Urinary bladder (tissue), 4 donors: ENCODE results near the gene ERP44. TPM values are rescaled to one million over a fixed set of nuclear protein-coding genes. Genes with fewer than 3 reads are reported as not detected.

Source experiments
- DNase-seq: peaks from one replicate; pipeline ENCODE4 v3.0.0-alpha.2; 2015; ENCODE audit errors: extremely low spot score
- H3K27ac ChIP-seq: one replicate; pipeline ENCODE4 v1.5.1; 2013; ENCODE audit warnings: low read depth, mild to moderate bottlenecking, moderate library complexity
- H3K36me3 ChIP-seq: one replicate; pipeline ENCODE4 v1.6.1; 2013; ENCODE audit warnings: mild to moderate bottlenecking, moderate library complexity; ENCODE audit not compliant: insufficient read depth
- H3K4me1 ChIP-seq: one replicate; pipeline ENCODE4 v1.6.1; 2013; ENCODE audit warnings: mild to moderate bottlenecking, moderate library complexity; ENCODE audit not compliant: insufficient read depth
- H3K4me3 ChIP-seq: one replicate; pipeline ENCODE4 v1.5.1; 2013; ENCODE audit warnings: low read depth, low read length
- WGBS: extraction: QIAGEN DNeasy Blood & Tissue Kit; methylation state at CpG from one replicate; pipeline ENCODE4 v1.1.7; 2013; 5-methylcytosine and 5-hydroxymethylcytosine counted together
- polyA plus RNA-seq: library from polyadenylated mRNA; stranded (reverse); fragments of 200-250 nt; gene quantifications from one replicate; pipeline ENCODE4 v1.2.3, GENCODE V29; 2013
- small RNA-seq: library from RNA; depleted of rRNA; stranded (forward); fragments of <200 nt; gene quantifications from one replicate; pipeline ENCODE3, GENCODE V24; 2014
- total RNA-seq: library from RNA; depleted of rRNA; stranded (reverse); fragments of >200 nt; gene quantifications from one replicate; pipeline ENCODE4 v1.2.3, GENCODE V29; 2014
- donor health status: healthy with polysubstance abuse.
- donor health status: healthy.

The ERP44 gene
- total and polyA plus RNA-seq, 2 donors: 17.7 to 26.6 TPM

DNA sequence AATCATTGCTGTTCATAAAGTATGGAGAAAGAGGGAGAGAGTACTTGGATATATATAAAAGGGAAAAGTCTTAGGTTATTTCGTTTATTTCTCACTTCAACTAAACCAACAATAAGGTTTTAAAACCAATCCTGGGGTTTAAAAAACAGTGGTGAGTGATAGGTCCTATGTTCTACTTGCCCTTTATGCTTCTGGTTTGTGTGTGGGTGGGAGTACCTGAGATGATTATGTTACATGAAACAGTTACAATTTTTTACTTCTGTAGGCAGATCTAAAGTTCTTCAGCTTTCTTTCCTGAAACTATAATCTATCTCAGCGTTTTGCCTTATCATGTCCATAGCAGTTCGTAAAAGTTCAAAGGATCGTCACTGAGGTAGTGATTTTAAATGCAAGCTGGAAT lies 143.2 kb downstream of the ERP44 start:
- no peak overlapping the region for H3K27ac ChIP-seq
- H3K36me3 ChIP-seq: peaks cover 1% of the 10 kb centered on the region
- H3K4me3 ChIP-seq: no peak overlapping the region
- no peak for DNase-seq
- H3K4me1 ChIP-seq: no peaks in the 10 kb centered on the region
- 73% methylated on average over 4 of the region's 4 CpGs for WGBS

DNA sequence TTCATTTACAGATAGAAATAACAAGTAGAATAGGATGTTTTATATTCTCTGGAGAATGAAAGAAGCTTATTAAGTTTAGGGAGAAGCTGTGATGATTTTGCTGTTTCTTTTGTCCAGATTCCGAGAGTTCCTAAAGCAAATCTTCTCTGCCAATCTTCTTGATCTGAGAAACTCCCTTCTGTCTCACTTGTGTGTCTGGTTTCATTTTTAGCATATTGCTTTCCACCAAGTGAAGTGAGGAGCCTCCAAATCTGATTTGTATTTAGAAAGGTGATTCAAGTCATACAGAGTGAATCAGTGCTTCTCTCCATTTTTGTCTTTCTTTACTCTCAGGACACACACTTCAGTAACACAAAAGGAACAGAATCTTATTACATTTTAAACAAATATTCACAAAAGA lies 144.0 kb downstream of the ERP44 start:
- 89% methylated on average over 1 of the region's 1 CpG for WGBS
- no peak for DNase-seq
- Histone ChIP-seq H3K36me3 (no peaks in the 10 kb centered on the region), H3K4me3 (no peak overlapping the region), H3K4me1 (no peaks in the 10 kb centered on the region), H3K27ac (no peak overlapping the region)

GRCh38 chr9:99953861-99954507 lies 144.8 kb downstream of the ERP44 start:
- Histone ChIP-seq H3K4me1 (no peaks in the 10 kb centered on the region), H3K36me3 (no peaks in the 10 kb centered on the region), H3K4me3 (no peak overlapping the region), H3K27ac (no peak overlapping the region)
- no peak for DNase-seq
- WGBS: 88% methylated on average over 3 of the region's 3 CpGs

GRCh38 chr9:99948896-99949295 lies 149.9 kb downstream of the ERP44 start:
- no peak overlapping the region for H3K4me3 ChIP-seq
- no peaks in the 10 kb centered on the region for H3K36me3 ChIP-seq
- H3K27ac ChIP-seq: no peak overlapping the region
- no peak for DNase-seq
- H3K4me1 ChIP-seq: no peaks in the 10 kb centered on the region

DNA sequence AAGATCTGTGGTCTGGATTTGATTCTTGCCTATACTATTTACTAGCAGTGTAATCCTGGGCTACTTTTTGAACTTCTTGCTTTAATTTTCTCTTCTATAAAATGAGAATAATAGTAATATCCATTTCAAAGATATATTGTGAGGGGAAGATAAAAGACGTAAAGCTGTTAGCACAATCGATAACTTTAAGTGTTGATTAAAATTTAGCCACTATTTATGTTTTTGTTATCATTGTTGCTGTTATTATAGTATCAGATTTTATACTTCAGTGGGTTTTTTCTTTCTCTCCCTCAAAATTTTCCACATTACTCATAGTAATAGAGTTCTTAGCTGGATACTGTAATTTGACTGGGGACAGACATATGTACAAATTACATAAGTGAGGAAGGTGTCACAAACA lies 150.3 kb downstream of the ERP44 start:
- 92% methylated on average over 2 of the region's 2 CpGs for WGBS
- Histone ChIP-seq H3K4me1 (no peaks in the 10 kb centered on the region), H3K27ac (no peak overlapping the region), H3K4me3 (no peak overlapping the region), H3K36me3 (no peaks in the 10 kb centered on the region)
- no peak for DNase-seq

GRCh38 chr9:99947395-99947794 lies 151.4 kb downstream of the ERP44 start:
- DNase-seq: no peak
- no peaks in the 10 kb centered on the region for H3K36me3 ChIP-seq
- H3K4me1 ChIP-seq: no peaks in the 10 kb centered on the region
- WGBS: 61% methylated on average over 3 of the region's 3 CpGs
- H3K4me3 ChIP-seq: no peak overlapping the region
- H3K27ac ChIP-seq: no peak overlapping the region

DNA sequence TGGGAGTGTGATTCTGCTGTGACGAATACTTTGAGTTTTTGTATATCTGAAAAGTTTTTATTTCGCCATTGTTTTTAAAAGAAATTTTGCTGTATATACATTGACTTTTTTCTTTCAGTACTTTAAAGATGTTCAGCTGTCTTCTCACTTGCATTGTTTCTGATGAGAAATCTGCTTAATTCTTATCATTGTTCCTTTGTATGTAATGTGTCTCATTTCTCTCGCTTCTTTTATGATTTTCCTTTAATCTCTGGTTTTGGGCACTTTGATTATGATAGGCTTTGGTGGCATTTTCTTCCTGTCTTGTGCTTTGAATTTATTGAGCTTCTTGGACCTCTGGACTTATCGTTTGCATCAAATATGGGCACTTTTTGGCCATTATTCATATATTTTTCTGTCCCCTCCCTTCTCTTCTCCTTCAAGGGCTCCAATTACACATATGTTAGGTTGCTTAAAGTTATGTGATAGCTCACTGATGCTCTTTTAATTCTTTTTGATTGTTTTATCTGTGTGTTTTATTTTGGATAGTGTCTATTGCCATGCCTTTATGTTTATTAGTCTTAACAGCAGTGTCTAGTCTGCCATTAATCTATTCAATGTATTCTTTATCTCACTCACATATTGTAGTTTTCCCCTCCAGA lies 161.7 kb downstream of the ERP44 start:
- no peak overlapping the region for H3K27ac ChIP-seq
- DNase-seq: no peak
- H3K4me3 ChIP-seq: no peak overlapping the region
- 97% methylated on average over 4 of the region's 4 CpGs for WGBS
- peaks cover 3% of the 10 kb centered on the region for H3K36me3 ChIP-seq
- H3K4me1 ChIP-seq: no peaks in the 10 kb centered on the region

DNA sequence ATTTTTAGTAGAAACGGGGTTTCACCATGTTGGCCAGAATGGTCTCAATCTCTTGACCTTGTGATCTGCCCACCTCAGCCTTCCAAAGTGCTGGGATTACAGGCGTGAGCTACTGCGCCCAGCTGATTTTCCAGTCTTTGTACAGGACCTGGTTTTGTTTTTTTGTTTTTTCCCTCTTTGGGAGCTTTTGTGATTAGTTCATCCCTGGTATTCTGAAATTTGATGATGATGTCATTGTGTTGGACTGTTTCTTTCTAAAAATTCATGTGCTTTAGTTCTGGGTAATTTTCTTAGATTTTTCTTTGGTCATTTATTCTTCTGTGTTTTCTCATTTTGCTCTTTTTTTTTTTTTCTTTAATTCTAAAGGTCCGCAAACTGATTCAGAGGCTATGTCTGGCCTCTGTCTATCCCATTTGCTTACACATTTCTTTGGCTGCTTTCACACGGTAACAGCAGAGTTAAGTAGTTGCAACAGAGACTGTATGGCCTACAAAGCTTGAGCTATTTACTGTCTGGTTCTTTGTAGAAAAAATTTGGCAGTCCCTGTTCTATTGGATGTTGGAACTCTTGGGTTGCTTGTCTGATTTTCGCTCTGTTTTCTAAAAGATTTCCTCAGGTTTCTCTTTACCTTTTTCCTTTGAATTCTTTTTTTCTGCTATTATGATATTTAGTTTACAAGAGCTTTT lies 167.5 kb downstream of the ERP44 start:
- Histone ChIP-seq H3K36me3 (no peaks in the 10 kb centered on the region), H3K27ac (no peak overlapping the region), H3K4me1 (no peaks in the 10 kb centered on the region), H3K4me3 (no peak overlapping the region)
- WGBS: 95% methylated on average over 6 of the region's 6 CpGs
- no peak for DNase-seq

- no peaks in the 10 kb centered on the region for H3K36me3 ChIP-seq
- H3K4me3 ChIP-seq: no peak overlapping the region
- WGBS: 98% methylated on average over 2 of the region's 2 CpGs
- H3K27ac ChIP-seq: no peak overlapping the region
- no peak for DNase-seq
- no peaks in the 10 kb centered on the region for H3K4me1 ChIP-seq
Observed at GRCh38 chr9:99929652-99930051, 169.1 kb downstream of the ERP44 start.

Small RNA genes lying within 50 kb of the gene (small RNA-seq; reads per million reads assigned to genes)
- not detected for gene RN7SL75P

Other genes with a start within 250 kb of the ERP44 start
- gene STX17, start 192.3 kb downstream of the ERP44 start, total RNA-seq: 42.8 TPM
- gene STX17, start 192.3 kb downstream of the ERP44 start, polyA plus RNA-seq: 14.5 TPM
- 59.3 TPM for gene INVS, start 243 bp upstream of the ERP44 start, total RNA-seq
- gene INVS, start 243 bp upstream of the ERP44 start, polyA plus RNA-seq: 7.4 TPM